ENCODE data around the gene YLPM1.

Gene YLPM1

GRCh38 chr14:74875941-74876913 is 113.1 kb downstream of the YLPM1 start, which contains the start of gene PROX2:
PROX2 (minus strand) TSS chr14:74876145; CDS start chr14:74863834, 12,311 bp downstream.
- DNase-seq = peak; percentile 16

GRCh38 chr14:74879427-74880182 is 116.5 kb downstream of the YLPM1 start:
- DNase-seq = no peak

- peak; percentile 90 for DNase-seq
These were observed 118.5 kb downstream of the YLPM1 start, which contains the start of gene DLST for GRCh38 chr14:74881431-74882102. DLST (plus strand) TSS chr14:74881916; CDS start chr14:74881954, 38 bp downstream.

GRCh38 chr14:74882103-74882920 is 119.2 kb downstream of the YLPM1 start:
- peak; percentile 60 for DNase-seq
